Central memory CD8-positive, alpha-beta T cell (primary cell): ENCODE results near the gene PRKN.

ENCODE experiments used
- ATAC-seq: fragments of 150-1000 bp; cut with Tn5 transposase; replicated peaks from 2 replicates; pipeline ENCODE4 v1.10.0; 2022; ENCODE audit warnings: mild to moderate bottlenecking, moderate FRiP score, moderate number of reproducible peaks; ENCODE audit not compliant: poor library complexity, severe bottlenecking; ENCODE audit errors: extremely low read depth
- DNase-seq, 2 donors: peaks; one replicate each; pipeline ENCODE4 v3.0.0; 2021; ENCODE audit warnings: low spot score in 2 of 2
- H3K27ac Mint-ChIP-seq: one replicate; pipeline ENCODE4 v1.8.0; 2022; ENCODE audit warnings: low read depth, mild to moderate bottlenecking, moderate library complexity, mixed read lengths
- H3K27me3 Mint-ChIP-seq: one replicate; pipeline ENCODE4 v1.8.0; 2022; ENCODE audit warnings: mixed read lengths
- H3K36me3 Mint-ChIP-seq: one replicate; pipeline ENCODE4 v1.8.0; 2022; ENCODE audit warnings: mild to moderate bottlenecking, moderate library complexity, mixed read lengths; ENCODE audit not compliant: insufficient read depth
- H3K4me1 Mint-ChIP-seq: one replicate; pipeline ENCODE4 v1.8.0; 2022; ENCODE audit warnings: mixed read lengths
- H3K4me3 Mint-ChIP-seq: one replicate; pipeline ENCODE4 v1.8.0; 2022; ENCODE audit warnings: mild to moderate bottlenecking, moderate library complexity, mixed read lengths
- H3K9me3 Mint-ChIP-seq: one replicate; pipeline ENCODE4 v1.8.0; 2022; ENCODE audit warnings: mixed read lengths

The PRKN gene

GRCh38 chr6:161644521-161644920, 1083.0 kb downstream of the PRKN start:
- ATAC-seq (no peak), DNase-seq (no peak)
- Mint-ChIP-seq H3K36me3 (no peaks in the 10 kb centered on the region), H3K9me3 (peaks cover 7% of the 10 kb centered on the region), H3K27me3 (peaks cover 29% of the 10 kb centered on the region), H3K4me3 (no peak overlapping the region), H3K4me1 (no peaks in the 10 kb centered on the region), H3K27ac (no peak overlapping the region)

GRCh38 chr6:161641175-161641574, 1086.4 kb downstream of the PRKN start:
- Mint-ChIP-seq H3K9me3 (peaks cover 11% of the 10 kb centered on the region), H3K27me3 (peaks cover 34% of the 10 kb centered on the region), H3K27ac (no peak overlapping the region), H3K36me3 (no peaks in the 10 kb centered on the region), H3K4me3 (no peak overlapping the region), H3K4me1 (no peaks in the 10 kb centered on the region)
- ATAC-seq (no peak), DNase-seq (no peak)

GRCh38 chr6:161639772-161640171, 1087.8 kb downstream of the PRKN start:
- peaks cover 6% of the 10 kb centered on the region for H3K9me3 Mint-ChIP-seq
- no peaks in the 10 kb centered on the region for H3K4me1 Mint-ChIP-seq
- H3K4me3 Mint-ChIP-seq: no peak overlapping the region
- peaks cover 34% of the 10 kb centered on the region for H3K27me3 Mint-ChIP-seq
- ATAC-seq: no peak
- no peak overlapping the region for H3K27ac Mint-ChIP-seq
- DNase-seq: no peak
- no peaks in the 10 kb centered on the region for H3K36me3 Mint-ChIP-seq

GRCh38 chr6:161637658-161638057, 1089.9 kb downstream of the PRKN start:
- Mint-ChIP-seq H3K27ac (no peak overlapping the region), H3K4me1 (no peaks in the 10 kb centered on the region), H3K36me3 (no peaks in the 10 kb centered on the region), H3K9me3 (peaks cover 6% of the 10 kb centered on the region), H3K4me3 (no peak overlapping the region), H3K27me3 (peaks cover 32% of the 10 kb centered on the region)
- no peak for ATAC-seq
- no peak for DNase-seq

GRCh38 chr6:161636882-161637430, 1090.6 kb downstream of the PRKN start:
- no peak overlapping the region for H3K4me3 Mint-ChIP-seq
- no peaks in the 10 kb centered on the region for H3K4me1 Mint-ChIP-seq
- ATAC-seq: no peak
- no peak overlapping the region for H3K27ac Mint-ChIP-seq
- H3K9me3 Mint-ChIP-seq: peaks cover 6% of the 10 kb centered on the region
- no peak for DNase-seq
- H3K36me3 Mint-ChIP-seq: no peaks in the 10 kb centered on the region
- H3K27me3 Mint-ChIP-seq: peaks cover 25% of the 10 kb centered on the region

GRCh38 chr6:161635975-161636374, 1091.6 kb downstream of the PRKN start:
- ATAC-seq (no peak), DNase-seq (no peak)
- Mint-ChIP-seq H3K4me3 (no peak overlapping the region), H3K4me1 (peaks cover 2% of the 10 kb centered on the region), H3K9me3 (peaks cover 6% of the 10 kb centered on the region), H3K36me3 (no peaks in the 10 kb centered on the region), H3K27me3 (peaks cover 16% of the 10 kb centered on the region), H3K27ac (no peak overlapping the region)

- no peak overlapping the region for H3K27ac Mint-ChIP-seq
- H3K4me1 Mint-ChIP-seq: peaks cover 6% of the 10 kb centered on the region
- H3K36me3 Mint-ChIP-seq: no peaks in the 10 kb centered on the region
- no peak overlapping the region for H3K4me3 Mint-ChIP-seq
- ATAC-seq (no peak), DNase-seq (no peak)
- H3K9me3 Mint-ChIP-seq: peaks cover 6% of the 10 kb centered on the region
- peaks cover 9% of the 10 kb centered on the region for H3K27me3 Mint-ChIP-seq
Measured at GRCh38 chr6:161634916-161635315, 1092.7 kb downstream of the PRKN start.

GRCh38 chr6:161631676-161632194, 1095.8 kb downstream of the PRKN start:
- ATAC-seq (no peak), DNase-seq (no peak)
- H3K27me3 Mint-ChIP-seq: no peaks in the 10 kb centered on the region
- H3K27ac Mint-ChIP-seq: no peak overlapping the region
- peaks cover 6% of the 10 kb centered on the region for H3K4me1 Mint-ChIP-seq
- H3K4me3 Mint-ChIP-seq: no peak overlapping the region
- H3K9me3 Mint-ChIP-seq: peaks cover 6% of the 10 kb centered on the region
- peaks cover 1% of the 10 kb centered on the region for H3K36me3 Mint-ChIP-seq

- peaks cover 1% of the 10 kb centered on the region for H3K36me3 Mint-ChIP-seq
- H3K4me3 Mint-ChIP-seq: no peak overlapping the region
Measured at GRCh38 chr6:161630674-161631073, 1096.9 kb downstream of the PRKN start.

GRCh38 chr6:161626132-161626676, 1101.4 kb downstream of the PRKN start:
- H3K9me3 Mint-ChIP-seq: peaks cover 6% of the 10 kb centered on the region
- peaks cover 6% of the 10 kb centered on the region for H3K4me1 Mint-ChIP-seq
- no peak overlapping the region for H3K27ac Mint-ChIP-seq
- ATAC-seq (no peak), DNase-seq (no peak)
- H3K27me3 Mint-ChIP-seq: peaks cover 15% of the 10 kb centered on the region
- H3K4me3 Mint-ChIP-seq: no peak overlapping the region
- H3K36me3 Mint-ChIP-seq: peaks cover 1% of the 10 kb centered on the region

More at GRCh38 chr6:161630674-161631073, 1096.9 kb downstream of the PRKN start:
- Mint-ChIP-seq H3K27ac (no peak overlapping the region), H3K9me3 (peaks cover 6% of the 10 kb centered on the region), H3K4me1 (peaks cover 6% of the 10 kb centered on the region), H3K27me3 (no peaks in the 10 kb centered on the region)
- no peak for DNase-seq
- no peak for ATAC-seq

- no peak overlapping the region for H3K27ac Mint-ChIP-seq
- peaks cover 24% of the 10 kb centered on the region for H3K27me3 Mint-ChIP-seq
- peaks cover 6% of the 10 kb centered on the region for H3K9me3 Mint-ChIP-seq
- no peaks in the 10 kb centered on the region for H3K4me1 Mint-ChIP-seq
- H3K4me3 Mint-ChIP-seq: no peak overlapping the region
- ATAC-seq (no peak), DNase-seq (no peak)
- peaks cover 1% of the 10 kb centered on the region for H3K36me3 Mint-ChIP-seq
Measured at GRCh38 chr6:161624111-161624510, 1103.5 kb downstream of the PRKN start.

GRCh38 chr6:161622779-161623178, 1104.8 kb downstream of the PRKN start:
- Mint-ChIP-seq H3K9me3 (no peaks in the 10 kb centered on the region), H3K36me3 (peaks cover 1% of the 10 kb centered on the region), H3K27me3 (peaks cover 24% of the 10 kb centered on the region), H3K4me1 (no peaks in the 10 kb centered on the region), H3K27ac (no peak overlapping the region), H3K4me3 (no peak overlapping the region)
- DNase-seq: no peak
- no peak for ATAC-seq

- Mint-ChIP-seq H3K27me3 (peaks cover 24% of the 10 kb centered on the region), H3K4me3 (no peak overlapping the region), H3K9me3 (no peaks in the 10 kb centered on the region), H3K27ac (no peak overlapping the region), H3K36me3 (no peaks in the 10 kb centered on the region), H3K4me1 (no peaks in the 10 kb centered on the region)
- DNase-seq (no peak), ATAC-seq (no peak)
Measured at GRCh38 chr6:161618831-161619454, 1108.6 kb downstream of the PRKN start.
